CD4-positive, alpha-beta T cell (primary cell): Measurements from ENCODE around the gene PIGU. TPM values are rescaled to one million over a fixed set of nuclear protein-coding genes. Genes with fewer than 3 reads are reported as not detected.

ENCODE experiments used
- ATAC-seq: fragments of 200-7000 bp; cut with Tn5 transposase; one replicate; pipeline ENCODE4 v1.10.0; 2022; ENCODE audit warnings: mild to moderate bottlenecking; ENCODE audit not compliant: poor library complexity
- CTCF ChIA-PET: fragments of 350-600 bp; sonication (Branson Sonifier 250); formaldehyde crosslinking; loops from one replicate; lab custom pipeline; 2021; ENCODE audit warnings: antibody characterized with exemption, inconsistent platforms; lab: Charles Lee
- POLR2A ChIA-PET: fragments of 350-600 bp; sonication (Branson Sonifier 250); formaldehyde crosslinking; loops from one replicate; lab custom pipeline; 2021; ENCODE audit warnings: antibody characterized with exemption, inconsistent platforms; lab: Charles Lee
- DNase-seq, 14 experiments: peaks; one replicate each; pipeline ENCODE4 v3.0.0-alpha.2; 2013 to 2020; ENCODE audit warnings: mixed read lengths in 2 of 14
- H3K27ac ChIP-seq, 2 donors: one replicate each; pipeline versions ENCODE4 v1.5.1 to v1.7.0; 2013; ENCODE audit warnings: low read length in 2 of 2, low read depth in 1 of 2, mild to moderate bottlenecking in 1 of 2
- H3K27me3 ChIP-seq, 2 experiments: 1 replicate in 1 of 2; 2 replicates in 1 of 2; pipeline versions ENCODE4 v1.6.1 to v1.7.0; 2013; ENCODE audit warnings: low read length in 2 of 2, control low read depth in 1 of 2, mild to moderate bottlenecking in 1 of 2, moderate library complexity in 1 of 2; ENCODE audit not compliant: insufficient read depth in 2 of 2, control insufficient read depth in 1 of 2
- H3K36me3 ChIP-seq: one replicate; pipeline ENCODE4 v1.6.1; 2013; ENCODE audit warnings: low read length, control low read depth; ENCODE audit not compliant: insufficient read depth
- H3K4me1 ChIP-seq: one replicate; pipeline ENCODE4 v1.6.1; 2013; ENCODE audit warnings: low read length, control low read depth; ENCODE audit not compliant: insufficient read depth
- H3K4me3 ChIP-seq: one replicate; pipeline ENCODE4 v1.5.1; 2013; ENCODE audit warnings: mild to moderate bottlenecking, low read length, moderate library complexity
- H3K9me3 ChIP-seq, 2 experiments: 1 replicate in 1 of 2; 2 replicates in 1 of 2; pipeline versions ENCODE4 v1.6.1 to v1.7.0; 2013; ENCODE audit warnings: low read length in 2 of 2, mild to moderate bottlenecking in 2 of 2, control low read depth in 1 of 2, moderate library complexity in 1 of 2; ENCODE audit not compliant: control insufficient read depth in 1 of 2, insufficient read depth in 1 of 2
- H3K27ac Mint-ChIP-seq: one replicate; pipeline ENCODE4 v1.8.0; 2020; ENCODE audit warnings: mixed read lengths
- H3K27me3 Mint-ChIP-seq: one replicate; pipeline ENCODE4 v1.8.0; 2021; ENCODE audit warnings: mixed read lengths
- H3K36me3 Mint-ChIP-seq: one replicate; pipeline ENCODE4 v1.8.0; 2021; ENCODE audit warnings: low read depth, mixed read lengths
- H3K4me1 Mint-ChIP-seq: one replicate; pipeline ENCODE4 v1.8.0; 2021; ENCODE audit warnings: low read depth, mixed read lengths
- H3K4me3 Mint-ChIP-seq: one replicate; pipeline ENCODE4 v1.8.0; 2020; ENCODE audit warnings: mild to moderate bottlenecking, mixed read lengths
- H3K9me3 Mint-ChIP-seq: one replicate; pipeline ENCODE4 v1.8.0; 2020; ENCODE audit warnings: mixed read lengths
- intact Hi-C, 2 experiments: fragments of 100-400 bp; cut with DNase I in 1 of 2; cut with micrococcal nuclease in 1 of 2; formaldehyde crosslinking; loops; one replicate each; pipeline versions ENCODE4 v1.15.1 to v1.9.0; 2023 to 2025; cut with DNase I, micrococcal nuclease
- total RNA-seq, 174 experiments: library from RNA in 2 of 174; stranded (reverse) in 2 of 174; gene quantifications; one replicate each; pipeline ENCODE4 v1.2.3 and lab custom pipeline; 2021 to 2026
- TF ChIP-seq, protein P1 (sequence below): fragments of 200-600 bp; IDR thresholded peaks from one replicate; pipeline ENCODE4 v1.8.0; 2022; ENCODE audit warnings: antibody characterized with exemption, mild to moderate bottlenecking

Gene PIGU
- total RNA-seq, 2 experiments from 2014 or later, result 4.6 to 5.5 TPM

DNA sequence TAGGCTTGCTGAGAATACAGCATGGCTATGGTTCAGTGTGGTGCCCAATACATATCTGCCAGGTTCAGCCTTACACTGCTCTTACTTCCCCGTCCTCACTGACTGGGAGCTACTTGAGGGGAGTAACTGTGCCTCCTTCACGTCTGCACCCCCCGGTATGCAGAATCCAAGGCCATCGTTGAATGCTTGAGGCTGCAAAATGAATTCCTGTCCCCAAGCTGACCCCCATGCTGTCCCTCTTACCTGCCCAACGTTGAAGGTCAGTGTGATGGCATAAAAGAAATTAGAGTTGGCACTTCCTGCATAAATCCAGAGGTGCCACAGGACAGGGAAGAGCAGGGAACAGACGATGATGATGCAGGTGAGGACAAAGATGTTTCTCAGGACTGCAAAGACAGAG lies 102.0 kb downstream of the PIGU start:
- H3K27me3 ChIP-seq, result no peaks in the 10 kb centered on the region
- H3K4me3 ChIP-seq, result no peak overlapping the region
- no peak overlapping the region for H3K27ac ChIP-seq
- peaks cover 3% of the 10 kb centered on the region for H3K4me1 ChIP-seq
- no peaks in the 10 kb centered on the region for H3K27me3 Mint-ChIP-seq
- TF ChIP-seq, protein P1, sequence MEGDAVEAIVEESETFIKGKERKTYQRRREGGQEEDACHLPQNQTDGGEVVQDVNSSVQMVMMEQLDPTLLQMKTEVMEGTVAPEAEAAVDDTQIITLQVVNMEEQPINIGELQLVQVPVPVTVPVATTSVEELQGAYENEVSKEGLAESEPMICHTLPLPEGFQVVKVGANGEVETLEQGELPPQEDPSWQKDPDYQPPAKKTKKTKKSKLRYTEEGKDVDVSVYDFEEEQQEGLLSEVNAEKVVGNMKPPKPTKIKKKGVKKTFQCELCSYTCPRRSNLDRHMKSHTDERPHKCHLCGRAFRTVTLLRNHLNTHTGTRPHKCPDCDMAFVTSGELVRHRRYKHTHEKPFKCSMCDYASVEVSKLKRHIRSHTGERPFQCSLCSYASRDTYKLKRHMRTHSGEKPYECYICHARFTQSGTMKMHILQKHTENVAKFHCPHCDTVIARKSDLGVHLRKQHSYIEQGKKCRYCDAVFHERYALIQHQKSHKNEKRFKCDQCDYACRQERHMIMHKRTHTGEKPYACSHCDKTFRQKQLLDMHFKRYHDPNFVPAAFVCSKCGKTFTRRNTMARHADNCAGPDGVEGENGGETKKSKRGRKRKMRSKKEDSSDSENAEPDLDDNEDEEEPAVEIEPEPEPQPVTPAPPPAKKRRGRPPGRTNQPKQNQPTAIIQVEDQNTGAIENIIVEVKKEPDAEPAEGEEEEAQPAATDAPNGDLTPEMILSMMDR, result no peak
- H3K36me3 ChIP-seq, result peaks cover 26% of the 10 kb centered on the region
- intact Hi-C loops, result no loop called here
- H3K36me3 Mint-ChIP-seq, result peaks cover 59% of the 10 kb centered on the region
- no peak overlapping the region for H3K27ac Mint-ChIP-seq
- no peaks in the 10 kb centered on the region for H3K9me3 ChIP-seq
- DNase-seq (no peak), ATAC-seq (no peak)
- no peak overlapping the region for H3K4me3 Mint-ChIP-seq
- CTCF ChIA-PET, result no interaction called here
- H3K4me1 Mint-ChIP-seq, result peaks cover 9% of the 10 kb centered on the region
- H3K9me3 Mint-ChIP-seq, result no peaks in the 10 kb centered on the region
- POLR2A ChIA-PET, result interaction anchor here (0.6 kb wide), 1 partner anchor 541 kb away, joined by 3 read pairs; no protein-coding TSS in a partner anchor

DNA sequence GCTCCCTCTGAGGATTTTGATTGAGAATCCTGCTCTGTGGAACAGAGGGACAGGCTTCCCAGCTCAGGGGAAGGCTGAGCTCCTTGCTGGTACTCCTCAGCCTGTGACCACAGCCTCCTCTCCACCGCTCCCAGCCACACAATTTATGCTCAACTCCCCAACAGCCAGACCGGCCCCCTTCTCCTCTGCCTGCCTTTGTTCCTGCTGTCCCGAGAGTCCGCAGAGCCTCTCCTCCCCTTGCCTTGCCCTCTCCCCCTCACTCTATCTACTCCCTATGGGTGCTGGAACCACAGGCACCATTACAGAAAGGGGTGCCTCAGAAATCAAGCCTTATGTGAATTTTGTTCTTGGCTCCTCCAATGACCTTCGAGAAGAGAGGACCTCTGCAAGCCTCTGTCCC lies 102.5 kb downstream of the PIGU start:
- Histone ChIP-seq H3K27ac (no peak overlapping the region), H3K36me3 (peaks cover 28% of the 10 kb centered on the region), H3K27me3 (no peaks in the 10 kb centered on the region), H3K4me3 (no peak overlapping the region), H3K9me3 (no peaks in the 10 kb centered on the region), H3K4me1 (peaks cover 2% of the 10 kb centered on the region)
- ChIA-PET CTCF (no interaction called here), POLR2A (no interaction called here)
- Mint-ChIP-seq H3K36me3 (peaks cover 57% of the 10 kb centered on the region), H3K4me3 (no peak overlapping the region), H3K9me3 (no peaks in the 10 kb centered on the region), H3K27me3 (no peaks in the 10 kb centered on the region), H3K27ac (no peak overlapping the region), H3K4me1 (peaks cover 5% of the 10 kb centered on the region)
- TF ChIP-seq, protein P1, result no peak
- intact Hi-C loops, result no loop called here
- ATAC-seq (no peak), DNase-seq (no peak)

DNA sequence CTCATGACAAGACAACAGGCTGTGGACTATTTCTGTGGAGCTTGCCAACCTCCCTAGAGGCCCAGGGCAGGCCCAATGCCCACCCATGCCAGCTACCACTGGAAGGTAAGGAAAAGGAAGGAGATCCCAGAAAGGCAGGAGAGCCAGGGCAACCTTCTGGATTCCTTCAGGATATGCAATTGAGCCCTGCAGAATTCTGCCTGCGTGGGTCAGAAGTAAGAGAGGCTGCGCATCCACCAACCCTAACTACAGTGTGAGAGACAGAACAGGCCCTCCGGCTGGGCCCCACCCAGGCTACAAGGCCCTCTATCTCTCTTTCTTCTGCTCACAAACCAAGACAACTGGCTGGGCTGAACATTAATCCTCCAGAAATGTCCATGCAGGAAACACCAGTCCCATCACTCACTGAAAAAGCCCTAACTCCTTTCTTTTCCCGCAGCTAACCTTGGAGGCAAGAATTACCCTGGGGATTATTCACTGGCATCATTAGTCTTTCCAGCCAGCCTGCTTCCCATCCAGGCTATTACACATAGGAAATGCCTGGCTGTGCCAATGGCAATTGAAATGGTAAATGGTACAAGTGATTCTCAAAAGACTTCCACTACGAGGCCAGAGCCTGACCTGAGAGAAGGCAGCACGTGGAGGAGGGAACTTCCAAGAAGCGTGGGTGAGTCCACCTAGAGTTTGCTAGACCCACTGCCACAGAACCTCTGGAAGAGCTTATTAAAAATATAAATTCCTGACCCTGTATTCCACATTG lies 103.2 kb downstream of the PIGU start:
- POLR2A ChIA-PET, result interaction anchor here (0.6 to 0.8 kb wide), 2 partner anchors 130 to 230 kb away, joined by 3 to 4 read pairs; partner anchors contain the start of gene TP53INP2
- no peak for ATAC-seq

More for the DNA sequence above, 103.2 kb downstream of the PIGU start:
- peaks cover 55% of the 10 kb centered on the region for H3K36me3 Mint-ChIP-seq
- H3K4me1 Mint-ChIP-seq, result peaks cover 4% of the 10 kb centered on the region
- H3K36me3 ChIP-seq, result peaks cover 30% of the 10 kb centered on the region
- no peak for DNase-seq
- intact Hi-C loops, result no loop called here
- no peaks in the 10 kb centered on the region for H3K27me3 Mint-ChIP-seq
- H3K9me3 Mint-ChIP-seq, result no peaks in the 10 kb centered on the region
- TF ChIP-seq, protein P1, result no peak
- H3K27ac Mint-ChIP-seq, result no peak overlapping the region
- CTCF ChIA-PET, result no interaction called here
- no peak overlapping the region for H3K27ac ChIP-seq
- H3K27me3 ChIP-seq, result no peaks in the 10 kb centered on the region
- H3K4me3 Mint-ChIP-seq, result no peak overlapping the region
- no peak overlapping the region for H3K4me3 ChIP-seq
- H3K9me3 ChIP-seq, result no peaks in the 10 kb centered on the region
- peaks cover 2% of the 10 kb centered on the region for H3K4me1 ChIP-seq
